Stimulated activated CD8-positive, alpha-beta memory T cell treated with anti-CD3 and anti-CD28 coated beads, Interleukin-15, amount 100 ng/mL, for 1 hour (primary cell): ENCODE results near the gene NUDT14.

Source experiments
- DNase-seq: peaks from one replicate; pipeline ENCODE4 v3.0.0-alpha.2; 2020; ENCODE audit warnings: low read depth

NUDT14 gene

DNA sequence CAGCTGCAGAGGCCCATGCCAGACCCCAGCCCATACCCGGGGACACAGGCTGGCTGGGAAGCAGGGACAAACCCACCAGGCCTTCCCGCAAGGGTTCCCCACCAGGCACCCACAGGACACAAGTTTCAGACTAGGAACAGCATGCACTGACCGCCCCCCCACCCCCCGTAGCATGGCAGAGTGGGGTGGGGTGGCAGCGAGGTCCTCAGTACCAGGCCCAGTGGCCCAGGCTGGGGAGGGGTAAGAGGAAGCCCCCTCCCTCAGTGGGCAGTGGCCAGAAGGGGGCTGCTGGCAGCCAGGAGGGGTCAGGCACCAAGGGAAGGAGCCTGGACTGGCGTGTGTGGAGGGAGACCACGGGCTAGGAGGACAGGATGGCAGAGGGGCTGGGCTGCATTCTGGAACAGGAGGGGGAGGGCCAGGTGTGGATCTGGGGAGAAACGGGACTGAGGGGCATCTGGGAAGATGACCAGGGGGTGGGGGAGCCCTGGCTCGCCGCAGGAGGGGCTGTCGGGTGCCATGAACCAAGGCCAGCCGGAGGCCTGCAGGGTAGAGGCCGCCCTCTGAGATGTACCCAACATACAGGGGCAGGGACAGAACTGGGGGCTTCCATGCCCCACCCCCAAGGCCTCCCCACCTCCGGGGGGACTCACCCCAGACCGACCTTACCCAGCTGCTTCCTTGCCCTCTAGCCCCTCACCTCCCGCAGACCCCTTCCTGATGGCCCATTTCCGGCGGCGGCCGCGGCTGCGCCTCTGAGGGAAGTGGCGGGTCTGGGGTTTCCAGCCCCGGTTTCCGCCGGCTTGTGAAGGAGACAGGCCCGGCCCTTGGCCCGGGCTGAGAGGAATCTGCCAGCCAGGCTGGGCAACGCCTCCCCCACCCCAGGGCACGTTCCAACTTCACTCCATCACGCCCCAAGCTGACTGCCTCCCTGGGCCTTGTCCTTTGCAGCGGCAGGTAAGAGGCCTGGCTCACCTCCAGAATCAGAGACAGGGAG, 6.9 kb downstream of the NUDT14 start:
- no peak for DNase-seq

GRCh38 chr14:105173145-105173544, 8.0 kb downstream of the NUDT14 start:
- DNase-seq: no peak

DNA sequence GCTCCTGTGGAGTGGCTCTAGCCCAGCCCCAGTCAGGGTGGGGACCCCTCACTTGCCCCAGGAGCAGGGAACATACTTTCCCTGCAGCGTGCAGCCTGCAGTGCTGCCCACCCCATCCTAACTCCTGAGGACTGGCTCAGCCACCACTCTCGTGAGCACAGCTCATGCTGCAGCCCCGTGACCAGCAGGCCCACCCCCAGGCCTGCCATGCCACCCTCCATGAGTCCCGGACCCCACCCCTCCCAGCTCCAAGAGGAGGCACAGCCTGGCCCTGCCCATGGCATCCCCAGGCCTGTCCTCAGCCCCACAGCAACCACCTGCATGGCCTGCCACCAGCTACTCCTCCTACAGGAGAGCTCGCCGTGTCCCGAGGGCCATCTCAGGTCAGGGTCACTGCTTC, 8.6 kb downstream of the NUDT14 start:
- no peak for DNase-seq

- no peak for DNase-seq
These were observed 10.0 kb downstream of the NUDT14 start for GRCh38 chr14:105171004-105171673.

DNA sequence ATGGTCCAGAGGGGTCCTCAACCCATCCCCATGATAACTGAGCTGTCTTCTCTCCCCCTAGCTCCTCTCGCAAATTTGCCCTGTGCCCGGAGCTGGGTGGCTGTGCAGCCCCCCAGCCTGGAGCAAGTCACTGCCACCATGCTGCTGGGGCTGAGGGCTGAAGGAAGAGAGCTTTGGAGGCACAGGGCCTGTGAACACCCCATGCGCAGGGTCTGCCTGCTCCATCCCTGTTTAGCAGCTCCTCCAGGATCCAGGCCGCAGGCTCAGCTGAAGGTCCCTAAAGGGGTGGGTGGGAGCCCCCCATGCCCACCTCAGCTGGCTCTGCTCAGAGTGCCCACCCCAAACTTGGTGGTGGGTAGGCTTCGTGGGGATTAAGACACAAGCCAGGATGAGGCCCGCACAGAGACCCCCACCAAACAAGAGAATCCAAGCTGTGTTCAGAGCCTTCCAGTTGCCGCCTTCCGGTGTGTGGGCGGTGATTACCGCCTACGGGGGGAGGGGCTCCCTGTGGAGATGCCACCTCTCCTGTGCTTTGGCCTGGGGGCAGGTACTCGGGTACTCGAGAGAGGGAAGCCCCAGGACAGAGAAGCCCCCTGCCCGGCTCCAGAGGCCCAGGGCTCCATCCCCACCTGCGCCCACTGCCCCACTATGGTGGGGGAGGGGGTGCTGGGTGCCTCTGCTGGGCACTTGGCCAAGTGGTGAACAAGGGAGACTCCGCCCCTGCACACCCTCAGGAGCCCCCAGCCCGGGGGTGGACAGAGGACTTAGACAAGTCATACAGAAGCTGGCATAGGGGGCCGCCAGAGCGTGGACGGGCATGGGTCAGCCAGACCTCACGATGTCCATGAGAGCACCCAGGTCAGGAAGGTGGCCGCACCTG, 11.1 kb downstream of the NUDT14 start:
- no peak for DNase-seq

DNA sequence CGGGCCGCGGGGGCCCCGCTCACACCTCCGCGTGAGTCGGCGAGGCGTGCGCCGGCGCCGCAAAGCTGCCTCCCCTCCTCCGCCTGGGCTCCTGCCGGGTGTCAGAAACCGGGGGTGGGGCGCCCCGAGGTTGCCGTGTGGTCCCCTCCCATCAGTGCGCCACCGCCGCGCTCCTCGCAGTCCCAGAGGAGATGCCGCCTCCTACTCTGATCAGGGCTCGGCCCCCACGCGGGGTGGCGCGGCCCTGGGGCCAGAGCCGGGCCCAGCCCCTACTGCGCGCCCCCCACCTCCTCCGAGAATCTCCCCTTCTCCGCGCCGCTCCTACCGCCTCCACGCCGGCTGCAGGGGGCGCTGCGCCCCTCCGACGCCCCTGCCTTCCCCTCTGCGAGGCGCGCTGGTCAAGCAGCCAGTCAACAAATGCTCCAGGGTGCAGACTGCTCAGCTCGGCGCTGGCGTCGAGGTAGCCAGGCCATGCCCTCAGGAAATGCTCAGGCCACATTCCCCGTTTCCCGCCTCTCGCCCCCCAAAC, 12.1 kb downstream of the NUDT14 start:
- no peak for DNase-seq

- no peak for DNase-seq
These were observed 12.6 kb downstream of the NUDT14 start, which contains the start of gene JAG2 for GRCh38 chr14:105168496-105168978. TSS of gene JAG2 (minus strand) at chr14:105168776. CDS start at chr14:105168420, 356 bp downstream.

DNA sequence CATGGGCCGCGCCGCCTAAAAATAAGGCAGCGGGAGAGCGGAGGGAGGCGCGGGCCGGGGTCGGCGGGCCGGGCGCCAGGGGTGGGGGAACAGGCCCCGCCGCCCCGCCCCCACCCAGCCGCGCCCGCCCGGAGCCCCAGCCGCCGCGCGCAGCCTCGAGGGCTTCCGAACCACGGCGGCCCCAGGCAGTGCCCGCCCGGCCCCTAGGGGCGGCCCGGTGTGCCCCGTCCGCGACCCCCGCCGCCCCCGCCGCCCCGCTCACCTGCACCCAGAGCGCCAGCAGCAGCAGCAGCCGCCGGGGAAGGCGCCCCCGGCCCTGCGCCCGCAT, 13.1 kb downstream of the NUDT14 start:
- DNase-seq: no peak

- DNase-seq: no peak
These were observed 13.6 kb downstream of the NUDT14 start for GRCh38 chr14:105167303-105168092.

- no peak for DNase-seq
These were observed 14.4 kb downstream of the NUDT14 start for GRCh38 chr14:105166571-105167302.

DNA sequence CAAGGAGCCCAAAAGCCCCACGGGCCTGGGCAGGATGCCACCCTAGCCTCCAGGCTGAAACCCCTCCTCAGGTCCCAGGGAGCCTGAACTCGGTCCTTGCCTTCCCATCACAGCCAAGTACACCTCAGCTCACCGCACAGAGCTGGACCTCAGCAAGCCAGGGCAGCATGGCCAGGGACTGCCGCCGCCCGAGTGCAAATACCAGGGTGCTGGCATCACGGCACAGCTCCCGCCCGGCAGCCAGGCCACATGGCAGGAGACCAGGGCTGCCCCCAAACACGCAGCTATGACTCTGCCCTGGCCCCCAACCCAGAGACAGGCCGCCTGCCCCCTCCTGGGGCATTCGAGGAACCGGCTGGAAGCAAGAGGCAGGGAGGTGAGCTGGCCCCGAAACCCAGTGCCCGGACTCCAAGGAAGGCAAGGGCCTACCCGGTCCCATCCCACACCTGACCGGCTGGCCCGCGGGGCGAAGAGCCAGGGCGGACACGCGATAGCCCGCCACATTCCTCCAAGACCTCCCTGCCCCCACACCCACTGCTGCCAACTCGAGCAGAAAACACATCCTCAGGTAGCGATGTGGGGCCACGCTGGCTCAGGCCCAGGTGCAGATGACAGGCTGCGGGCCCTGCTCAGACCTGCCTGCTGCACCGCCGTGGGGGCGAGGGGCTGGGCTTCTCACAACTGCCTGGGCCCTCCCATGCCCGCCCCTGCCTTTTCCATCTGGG, 15.2 kb downstream of the NUDT14 start:
- no peak for DNase-seq

DNA sequence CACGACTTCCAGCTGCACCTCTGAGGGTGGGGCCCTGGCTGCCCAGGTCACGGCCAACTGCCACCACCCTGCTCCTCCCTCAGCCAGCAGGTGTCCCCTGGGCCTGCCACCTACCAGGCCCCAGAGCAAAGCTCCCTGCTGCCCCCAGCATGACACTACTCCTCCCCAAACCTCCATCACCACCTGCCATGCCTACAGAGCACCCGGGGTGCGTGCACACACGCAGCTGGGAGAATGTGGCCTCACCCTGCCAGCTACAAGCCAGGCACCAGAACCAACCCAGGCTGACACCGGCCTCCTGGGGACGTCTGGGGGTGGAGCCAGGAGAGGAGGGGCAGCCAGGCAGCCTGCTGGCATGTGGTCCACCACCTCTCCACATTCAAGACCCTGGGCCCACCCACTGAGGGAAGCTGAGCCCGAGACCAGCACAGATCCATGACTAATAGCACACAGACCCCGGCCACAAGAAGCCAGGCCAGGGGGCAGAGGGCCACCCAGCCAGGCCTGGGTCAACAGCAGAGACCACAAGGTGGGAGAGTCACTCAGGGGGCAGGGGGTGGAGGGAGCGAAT, 15.9 kb downstream of the NUDT14 start:
- no peak for DNase-seq

DNA sequence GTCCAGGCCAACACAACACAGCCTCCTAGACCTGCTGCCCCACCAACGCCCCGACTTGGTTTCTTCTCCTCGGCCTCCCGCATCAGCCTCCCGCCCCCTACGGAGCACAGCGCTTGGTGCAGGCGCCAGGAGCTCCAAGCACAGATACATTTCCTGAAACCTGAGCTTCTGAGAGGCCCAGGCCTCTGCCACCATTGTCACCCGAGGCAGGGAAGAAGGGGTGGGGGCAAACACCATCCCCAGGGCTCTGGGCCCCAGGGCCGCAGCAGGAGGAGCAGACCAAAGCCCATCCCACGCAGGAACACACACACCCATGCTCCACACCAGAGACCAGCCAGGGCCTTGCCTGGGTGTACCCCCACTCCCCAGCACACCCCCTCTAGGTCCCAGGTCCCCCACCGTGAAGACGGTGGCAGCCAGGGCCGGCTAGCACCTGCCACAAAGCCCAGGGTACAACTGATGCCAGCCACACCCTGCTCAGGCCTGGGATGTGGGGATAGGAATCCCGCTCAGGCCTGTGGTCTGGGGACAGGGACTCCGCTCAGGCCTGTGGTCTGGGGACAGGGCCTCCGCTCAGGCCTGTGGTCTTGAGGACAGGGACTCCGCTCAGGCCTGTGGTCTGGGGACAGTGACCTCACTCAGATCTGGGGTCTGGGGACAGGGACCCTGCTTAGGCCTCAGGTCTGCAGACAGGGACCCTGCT, 17.9 kb downstream of the NUDT14 start:
- DNase-seq: no peak

- no peak for DNase-seq
These were observed 18.5 kb downstream of the NUDT14 start for GRCh38 chr14:105162669-105162979.

GRCh38 chr14:105161964-105162668, 19.0 kb downstream of the NUDT14 start:
- no peak for DNase-seq

GRCh38 chr14:105161309-105161708, 19.8 kb downstream of the NUDT14 start:
- DNase-seq: no peak

GRCh38 chr14:105160776-105161175, 20.3 kb downstream of the NUDT14 start:
- no peak for DNase-seq

DNA sequence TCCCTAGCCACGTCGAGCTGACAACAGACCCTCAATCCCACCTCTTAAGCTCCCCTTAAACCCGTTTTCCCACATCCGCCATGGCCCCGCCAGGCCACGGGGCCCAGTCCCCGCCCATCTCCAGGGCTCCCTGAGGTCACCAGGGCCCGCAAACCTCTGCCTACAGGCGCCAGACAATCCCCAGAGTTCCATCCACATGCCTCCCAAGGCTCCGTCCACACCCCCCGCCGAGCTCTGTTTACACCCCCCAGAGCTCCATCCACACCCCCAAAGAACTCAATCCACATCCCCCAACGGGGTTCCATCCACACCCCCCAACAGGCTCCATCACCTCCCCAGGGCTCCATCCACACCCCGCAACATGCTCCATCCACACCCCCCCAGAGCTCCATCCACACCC, 21.8 kb downstream of the NUDT14 start:
- no peak for DNase-seq
